Lower leg skin (tissue), 4 donors: ENCODE measurements around the gene FAM228A. TPM values are rescaled to one million over a fixed set of nuclear protein-coding genes. Genes with fewer than 3 reads are reported as not detected.

Experiments
- DNase-seq, 2 donors: peaks; one replicate each; pipeline ENCODE4 v3.0.0-alpha.2; 2019; ENCODE audit warnings: low spot score in 2 of 2
- H3K4me3 ChIP-seq: fragments of 200-600 bp; sonication (generic); 2 replicates; pipeline ENCODE4 v1.5.1; 2017; ENCODE audit warnings: mild to moderate bottlenecking, low read depth; ENCODE audit not compliant: poor library complexity, severe bottlenecking
- CTCF ChIP-seq, 3 donors: fragments of 450-650 bp; IDR thresholded peaks; one replicate each; pipeline ENCODE4 v1.5.1; 2016; ENCODE audit warnings: antibody characterized with exemption in 3 of 3, mild to moderate bottlenecking in 3 of 3, moderate library complexity in 2 of 3
- POLR2A ChIP-seq, 2 donors: fragments of 450-650 bp; IDR thresholded peaks; one replicate each; pipeline ENCODE4 v1.6.1; 2016 to 2017; ENCODE audit warnings: antibody characterized with exemption in 2 of 2, mild to moderate bottlenecking in 1 of 2, moderate library complexity in 1 of 2
- WGBS, 2 donors: methylation state at CpG; one replicate each; pipeline ENCODE4 v1.1.5; 2018; 5-methylcytosine and 5-hydroxymethylcytosine counted together
- intact Hi-C: fragments of 100-400 bp; cut with DNase I; formaldehyde crosslinking; loops from one replicate; pipeline ENCODE4 v1.15.0; 2023; ENCODE audit warnings: low total_unique reads
- total RNA-seq, 4 donors: library from RNA; depleted of rRNA; stranded (reverse); fragments of >200 nt; gene quantifications; one replicate each; pipeline ENCODE4 v1.1.0, GENCODE V29; 2016

The FAM228A gene
- total RNA-seq, 4 donors from 2014 or later, result 0.25 to 0.26 TPM; not detected in 2

GRCh38 chr2:24179683-24180082 is 4.8 kb downstream of the FAM228A start:
- TF ChIP-seq CTCF (IDR thresholded peaks at IDR 0.05) (no peak), POLR2A (IDR thresholded peaks at IDR 0.05) (no peak)
- H3K4me3 ChIP-seq, result no peak overlapping the region
- DNase-seq, result no peak
- intact Hi-C loops, result no loop called here

DNA sequence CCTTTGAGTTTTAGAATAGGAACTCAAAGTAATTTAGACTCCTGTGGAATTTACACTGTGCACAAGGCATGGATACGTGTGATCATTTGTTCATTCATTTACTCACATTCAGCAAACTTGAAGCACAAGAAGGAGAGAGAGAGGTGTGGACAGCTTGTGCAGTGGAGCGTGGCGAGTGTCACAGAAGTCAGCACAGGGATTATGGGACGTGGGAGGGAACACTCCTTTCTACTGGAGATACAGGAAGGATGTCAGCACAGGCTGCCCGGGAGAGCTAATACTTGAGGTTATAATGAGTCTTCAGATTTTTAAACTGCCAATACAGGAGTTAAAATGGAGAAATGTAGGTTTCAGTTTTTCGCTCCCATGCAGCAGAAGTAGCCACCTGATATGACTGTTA is 7.0 kb downstream of the FAM228A start:
- DNase-seq, result no peak
- H3K4me3 ChIP-seq, result no peak overlapping the region
- intact Hi-C loops, result no loop called here
- WGBS, 2 donors, result 76 to 81% methylated on average over 6 of the region's 6 CpGs
- TF ChIP-seq CTCF (IDR thresholded peaks at IDR 0.05) (no peak), POLR2A (IDR thresholded peaks at IDR 0.05) (no peak)

DNA sequence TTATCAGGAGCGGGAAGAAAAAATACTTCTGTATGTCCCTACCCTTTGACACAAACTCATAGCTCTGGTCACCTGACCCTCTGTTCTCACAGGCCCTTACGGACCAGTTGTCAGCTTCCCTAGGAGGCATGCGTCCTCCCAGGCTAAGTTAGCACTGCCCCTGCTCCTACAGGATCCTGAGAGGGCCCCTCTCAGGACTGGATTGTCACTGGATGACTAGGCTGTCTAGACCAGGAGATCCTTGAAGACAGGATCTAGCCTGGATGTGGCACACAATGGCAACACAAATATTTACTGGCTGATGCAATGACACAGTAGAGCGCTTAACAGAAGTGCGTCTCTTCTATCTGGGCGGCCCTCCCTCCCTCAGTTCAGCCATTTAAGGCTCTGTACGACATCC is 7.7 kb downstream of the FAM228A start:
- no peak for TF ChIP-seq CTCF (IDR thresholded peaks at IDR 0.05)
- TF ChIP-seq POLR2A (IDR thresholded peaks at IDR 0.05), result no peak
- WGBS, 2 donors, result 92 to 94% methylated on average over 7 of the region's 7 CpGs
- no peak for DNase-seq
- no peak overlapping the region for H3K4me3 ChIP-seq
- intact Hi-C loops, result no loop called here

DNA sequence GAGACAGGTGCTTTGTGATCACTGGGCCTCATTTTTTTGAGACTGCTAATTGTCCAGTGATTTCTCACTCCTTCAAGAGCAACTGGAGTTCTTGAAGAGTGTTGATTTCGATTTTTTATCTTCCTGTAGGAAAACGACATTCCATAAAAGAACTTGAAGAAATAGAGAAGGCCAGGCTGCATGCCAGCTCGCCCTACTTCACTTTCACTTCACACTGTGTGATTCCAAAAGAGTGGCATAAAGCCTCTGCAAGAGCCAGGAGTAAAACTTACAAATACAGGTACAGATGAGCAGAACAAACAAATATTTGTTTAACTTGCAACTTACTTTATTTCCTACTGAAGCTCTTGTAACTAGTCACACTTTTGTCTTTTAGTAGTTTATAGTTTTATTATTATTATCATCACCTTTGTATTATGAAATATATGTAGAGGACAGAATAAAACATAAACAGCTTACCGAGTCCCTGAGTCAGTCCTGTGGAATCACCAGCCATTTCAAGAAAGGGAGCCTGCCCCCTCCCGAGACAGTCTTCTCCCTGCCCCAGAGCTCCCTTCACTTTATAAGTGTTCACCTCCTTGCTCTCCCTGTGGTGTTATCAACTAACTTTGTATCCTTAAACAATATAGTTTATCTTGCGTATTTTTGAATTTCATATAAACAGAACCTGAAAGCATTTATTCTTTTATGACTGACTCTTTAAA is 8.7 kb downstream of the FAM228A start:
- no peak overlapping the region for H3K4me3 ChIP-seq
- TF ChIP-seq POLR2A (IDR thresholded peaks at IDR 0.05), result no peak
- no peak for TF ChIP-seq CTCF (IDR thresholded peaks at IDR 0.05)
- 72 to 87% methylated on average over 6 of the region's 6 CpGs for WGBS, 2 donors
- intact Hi-C loops, result no loop called here
- no peak for DNase-seq

GRCh38 chr2:24189551-24189950 is 14.7 kb downstream of the FAM228A start:
- no peak for DNase-seq
- intact Hi-C loops, result no loop called here

More at GRCh38 chr2:24189551-24189950, 14.7 kb downstream of the FAM228A start:
- WGBS, 2 donors, result 83 to 85% methylated on average over 10 of the region's 10 CpGs
- H3K4me3 ChIP-seq, result no peak overlapping the region
- TF ChIP-seq POLR2A (IDR thresholded peaks at IDR 0.05) (no peak), CTCF (IDR thresholded peaks at IDR 0.05) (no peak)
